Measurements from ENCODE around the gene CD68. TPM values are rescaled to one million over a fixed set of nuclear protein-coding genes. Genes with fewer than 3 reads are reported as not detected.
"Not testable (repeated sequence)": the region's sequence is repeated elsewhere in the genome, so short reads cannot be mapped to it uniquely, and the experiment has no call there.

The CD68 gene
- polyA plus RNA-seq, 1 donor from 2014 or later: 26.9 TPM

DNA sequence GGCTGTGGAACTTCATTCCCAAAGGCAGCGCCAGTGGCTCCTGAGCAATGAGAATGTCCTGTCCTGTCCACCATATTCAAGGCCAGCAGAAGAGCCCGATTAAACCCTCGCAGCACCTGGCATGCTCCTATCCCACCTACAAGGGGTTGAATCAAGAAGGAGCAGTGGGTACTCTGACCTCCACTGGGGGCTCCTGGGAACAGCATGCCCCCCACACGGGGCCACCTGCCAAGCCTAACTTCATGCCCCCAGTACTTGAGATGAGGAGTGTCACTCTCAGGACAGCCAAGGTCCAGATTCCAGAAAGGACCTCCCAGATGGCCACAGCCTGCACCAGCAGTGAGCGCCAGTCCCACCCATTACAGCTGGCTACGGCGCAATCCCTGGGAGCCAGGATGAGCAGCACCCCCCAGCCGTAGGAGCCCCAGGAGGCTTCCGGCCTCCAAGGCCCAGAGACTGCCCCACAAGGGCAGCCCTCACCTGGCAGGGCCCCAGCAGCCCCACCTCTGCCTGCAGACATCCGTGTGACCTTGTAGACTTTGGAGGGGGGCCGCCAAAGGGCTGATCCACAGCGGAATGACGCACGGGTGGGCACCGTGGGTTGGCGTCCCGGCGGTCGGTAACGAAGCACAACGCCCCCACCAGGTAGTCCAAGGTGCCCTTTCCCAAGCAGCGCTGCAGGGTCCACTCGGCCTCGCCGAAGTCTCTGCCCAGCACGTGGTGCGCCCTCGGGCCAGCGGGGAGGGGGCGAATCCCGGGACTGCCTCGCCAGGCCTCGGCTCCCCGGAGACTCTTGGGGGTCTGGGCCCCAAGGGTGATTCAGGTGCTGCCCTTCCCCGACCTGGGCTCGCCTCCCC is 3.2 kb downstream of the CD68 start:
- Mint-ChIP-seq H3K27ac (peak overlapping the region; percentile 92 to 99 (median 93)), H3K4me1 (peaks cover 21 to 44% (median 38%) of the 10 kb centered on the region in 3 donors), H3K4me3 (peak overlapping the region; percentile 89 to 100 (median 98)), H3K36me3 (peaks cover 5% of the 10 kb centered on the region), H3K27me3 (no peaks in the 10 kb centered on the region), H3K9me3 (no peaks in the 10 kb centered on the region)

DNA sequence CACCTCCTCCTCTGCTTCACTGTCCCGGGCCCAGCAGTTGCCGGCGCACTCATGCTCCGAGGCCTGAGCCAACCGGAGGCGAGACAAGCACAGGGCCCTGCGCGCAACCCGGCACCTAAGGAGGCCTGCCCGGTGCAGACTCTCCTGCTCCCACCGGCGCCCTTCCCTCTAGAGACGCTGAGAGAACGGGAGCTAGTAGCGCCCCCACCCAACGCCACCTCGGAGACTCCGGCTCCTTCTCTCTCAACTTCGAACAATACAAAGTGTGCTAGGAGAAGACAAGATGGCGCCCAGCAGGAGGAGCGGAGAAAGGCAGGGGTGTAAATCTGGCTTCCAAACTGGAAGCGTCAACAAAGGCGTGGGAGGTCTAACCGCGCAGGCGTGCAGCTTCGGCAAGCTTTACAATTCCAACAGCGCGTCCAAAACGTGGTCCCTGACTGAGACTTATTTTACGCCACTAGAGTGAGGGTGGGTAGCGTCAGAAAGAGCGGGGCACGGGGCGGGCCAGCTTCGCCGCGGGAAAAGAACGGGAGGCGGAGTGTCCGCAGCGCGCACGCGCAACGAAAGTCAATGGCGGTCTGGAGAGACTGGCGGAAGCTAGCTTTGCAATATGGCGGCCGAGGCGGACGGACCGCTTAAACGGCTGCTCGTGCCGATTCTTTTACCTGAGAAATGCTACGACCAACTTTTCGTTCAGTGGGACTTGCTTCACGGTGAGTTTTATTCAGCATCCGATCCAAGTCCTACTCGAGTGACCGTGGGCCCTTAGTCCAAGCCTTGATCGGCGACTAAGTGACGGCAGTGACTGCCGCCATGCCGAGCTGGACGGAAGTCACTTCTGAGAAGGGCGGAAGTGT is 4.0 kb downstream of the CD68 start, which contains the start of gene MPDU1:
MPDU1 (plus strand) TSS at position 600 of the 857 bp plus-strand sequence; CDS start at position 611, 11 bp downstream.
- Mint-ChIP-seq H3K27ac (peak within 1 kb of the TSS; percentile 97 to 100 (median 99)), H3K9me3 (no peaks in the 10 kb centered on the region), H3K36me3 (peaks cover 3% of the 10 kb centered on the region), H3K4me1 (peaks cover 16 to 38% (median 34%) of the 10 kb centered on the region in 3 donors), H3K4me3 (peak within 1 kb of the TSS; percentile 97 to 100 (median 100)), H3K27me3 (no peaks in the 10 kb centered on the region)

DNA sequence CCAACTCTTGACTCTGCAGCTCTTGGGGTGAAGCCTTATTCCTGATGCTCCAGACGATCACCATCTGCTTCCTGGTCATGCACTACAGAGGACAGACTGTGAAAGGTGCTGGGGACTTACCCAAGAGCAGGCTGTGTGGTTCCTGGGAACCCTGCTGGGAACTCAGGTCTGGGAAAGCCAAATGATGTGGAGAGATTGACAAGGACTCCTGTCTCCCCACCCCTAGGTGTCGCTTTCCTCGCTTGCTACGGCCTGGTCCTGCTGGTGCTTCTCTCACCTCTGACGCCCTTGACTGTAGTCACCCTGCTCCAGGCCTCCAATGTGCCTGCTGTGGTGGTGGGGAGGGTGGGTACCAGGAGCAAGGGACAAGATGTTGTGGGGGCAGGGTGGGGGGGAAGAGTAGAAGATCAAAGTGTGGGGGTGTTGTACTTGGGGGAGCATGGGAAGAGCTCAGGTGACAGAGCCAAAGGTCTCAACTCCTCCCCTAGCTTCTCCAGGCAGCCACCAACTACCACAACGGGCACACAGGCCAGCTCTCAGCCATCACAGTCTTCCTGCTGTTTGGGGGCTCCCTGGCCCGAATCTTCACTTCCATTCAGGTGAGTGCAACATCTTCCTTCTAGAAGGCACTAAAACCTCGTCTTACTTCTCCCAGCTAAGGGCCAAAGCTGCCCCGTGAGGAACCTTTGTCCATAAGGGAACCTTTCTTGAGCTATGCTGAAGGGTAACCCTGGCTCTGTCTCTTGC is 7.4 kb downstream of the CD68 start:
- Mint-ChIP-seq H3K4me1 (peaks cover 8 to 18% (median 13%) of the 10 kb centered on the region in 3 donors), H3K27ac (peak overlapping the region in 1 of 3 donors; percentile 56), H3K4me3 (peak overlapping the region in 2 of 4 donors; percentile 34 to 61), H3K9me3 (no peaks in the 10 kb centered on the region), H3K36me3 (peaks cover 3% of the 10 kb centered on the region), H3K27me3 (no peaks in the 10 kb centered on the region)

DNA sequence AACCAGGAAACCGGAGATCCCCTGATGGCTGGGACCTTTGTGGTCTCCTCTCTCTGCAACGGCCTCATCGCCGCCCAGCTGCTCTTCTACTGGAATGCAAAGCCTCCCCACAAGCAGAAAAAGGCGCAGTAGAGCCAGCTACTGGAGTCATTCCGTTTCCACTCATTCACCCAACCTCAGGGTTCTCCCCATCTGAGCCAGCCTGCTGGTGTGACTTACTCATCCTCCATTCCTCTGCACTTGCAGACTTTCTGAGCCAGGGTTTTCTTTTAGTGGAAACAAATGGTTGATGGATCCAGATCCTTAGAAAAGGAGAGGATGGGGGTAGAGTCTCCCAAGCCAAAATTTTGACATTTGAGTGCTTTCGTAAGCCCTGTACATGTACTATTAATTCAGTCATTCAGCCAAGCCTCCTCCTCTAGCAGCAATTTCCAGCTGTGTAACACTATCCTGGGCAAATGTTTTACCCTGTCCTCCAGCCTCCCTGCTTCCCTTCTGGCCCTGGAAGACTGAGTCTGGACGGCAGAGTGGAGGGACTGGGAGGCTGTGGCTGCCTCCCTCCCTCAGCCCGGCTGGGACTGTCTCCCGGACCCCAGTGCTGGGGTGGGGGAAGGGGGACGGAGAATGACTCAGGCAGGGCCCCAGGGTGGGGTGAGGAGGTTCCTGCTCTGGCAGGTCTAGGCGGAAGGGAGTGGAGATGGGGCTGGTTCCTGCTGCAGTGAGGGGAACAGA is 8.1 kb downstream of the CD68 start:
- Mint-ChIP-seq H3K9me3 (no peaks in the 10 kb centered on the region), H3K36me3 (peaks cover 3% of the 10 kb centered on the region), H3K27me3 (no peaks in the 10 kb centered on the region), H3K4me3 (peak overlapping the region; percentile 6 to 61 (median 43)), H3K4me1 (peaks cover 6 to 14% (median 8%) of the 10 kb centered on the region in 3 donors), H3K27ac (peak overlapping the region in 2 of 3 donors; percentile 19 to 56)

DNA sequence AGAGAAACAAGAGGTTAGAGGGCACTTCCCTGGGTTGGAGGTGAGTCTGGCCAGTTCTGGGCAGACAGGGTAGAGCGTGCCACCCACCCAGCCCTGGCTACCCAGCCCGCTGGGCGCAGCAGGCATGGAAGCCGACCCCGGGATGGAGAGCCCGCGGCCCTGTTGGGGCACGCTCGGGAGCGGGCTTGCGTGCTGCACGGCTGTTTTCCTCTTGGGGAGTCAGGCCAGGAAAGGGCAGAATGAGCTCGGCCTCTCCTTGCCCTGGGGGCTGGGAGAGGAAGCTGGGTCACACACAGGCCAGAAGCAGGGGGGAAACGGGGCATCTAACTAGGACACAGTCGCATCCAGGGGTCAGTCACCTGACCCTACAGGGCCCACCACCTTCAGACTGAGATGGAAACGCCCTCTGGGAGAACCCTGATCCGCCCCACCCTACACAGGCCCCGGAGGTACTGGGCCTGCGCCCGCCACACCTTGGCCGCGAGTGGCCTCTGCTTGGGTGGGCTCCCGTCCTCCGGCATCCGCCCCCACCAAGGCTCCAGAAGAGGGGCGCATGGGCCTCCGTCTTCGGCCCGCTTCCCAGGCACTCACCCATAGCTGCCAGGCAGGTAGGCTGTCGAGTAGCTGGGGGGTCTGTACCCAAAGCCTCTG is 9.2 kb downstream of the CD68 start:
- Mint-ChIP-seq H3K27me3 (no peaks in the 10 kb centered on the region), H3K36me3 (peaks cover 3% of the 10 kb centered on the region), H3K9me3 (no peaks in the 10 kb centered on the region), H3K27ac (peak overlapping the region in 1 of 3 donors; percentile 62), H3K4me1 (peaks cover 4 to 13% (median 6%) of the 10 kb centered on the region in 3 donors), H3K4me3 (peak overlapping the region in 1 of 4 donors; percentile 61)

DNA sequence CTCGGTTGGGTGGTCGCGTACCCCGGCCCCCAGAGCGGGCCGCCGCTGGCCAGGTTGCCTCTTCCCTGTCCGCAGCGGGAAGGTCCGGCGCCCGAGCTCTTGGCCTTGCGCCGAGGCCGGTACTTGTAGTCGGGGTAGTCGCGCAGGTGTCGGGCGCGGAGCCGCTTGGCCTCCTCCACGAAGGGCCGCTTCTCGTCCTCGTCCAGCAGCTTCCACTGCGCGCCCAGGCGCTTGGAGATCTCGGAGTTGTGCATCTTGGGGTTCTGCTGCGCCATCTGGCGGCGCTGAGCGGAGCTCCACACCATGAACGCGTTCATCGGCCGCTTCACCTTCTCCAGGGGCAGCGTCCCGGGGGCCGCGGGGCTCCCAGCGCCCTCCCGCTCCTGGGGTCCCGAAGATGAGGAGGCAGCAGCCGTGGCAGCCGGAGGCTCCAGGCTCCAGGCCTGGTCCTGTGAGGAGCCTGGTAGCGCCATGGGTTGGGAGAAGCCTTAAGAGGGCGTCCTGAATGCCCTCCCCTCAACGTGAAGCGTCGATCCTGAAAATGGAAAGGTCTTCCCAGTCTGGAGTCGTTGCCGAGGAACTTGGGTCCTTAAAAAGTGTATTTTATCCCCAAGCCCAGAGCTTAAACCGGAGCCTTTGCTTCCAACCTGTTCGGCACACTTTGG is 9.9 kb downstream of the CD68 start:
- peaks cover 3% of the 10 kb centered on the region for H3K36me3 Mint-ChIP-seq
- peaks cover 0 to 12% (median 5%) of the 10 kb centered on the region in 3 donors for H3K4me1 Mint-ChIP-seq
- H3K27me3 Mint-ChIP-seq: no peaks in the 10 kb centered on the region
- no peaks in the 10 kb centered on the region for H3K9me3 Mint-ChIP-seq
- H3K27ac Mint-ChIP-seq: peak overlapping the region in 1 of 3 donors; percentile 62
- peak overlapping the region in 1 of 4 donors; percentile 17 for H3K4me3 Mint-ChIP-seq

DNA sequence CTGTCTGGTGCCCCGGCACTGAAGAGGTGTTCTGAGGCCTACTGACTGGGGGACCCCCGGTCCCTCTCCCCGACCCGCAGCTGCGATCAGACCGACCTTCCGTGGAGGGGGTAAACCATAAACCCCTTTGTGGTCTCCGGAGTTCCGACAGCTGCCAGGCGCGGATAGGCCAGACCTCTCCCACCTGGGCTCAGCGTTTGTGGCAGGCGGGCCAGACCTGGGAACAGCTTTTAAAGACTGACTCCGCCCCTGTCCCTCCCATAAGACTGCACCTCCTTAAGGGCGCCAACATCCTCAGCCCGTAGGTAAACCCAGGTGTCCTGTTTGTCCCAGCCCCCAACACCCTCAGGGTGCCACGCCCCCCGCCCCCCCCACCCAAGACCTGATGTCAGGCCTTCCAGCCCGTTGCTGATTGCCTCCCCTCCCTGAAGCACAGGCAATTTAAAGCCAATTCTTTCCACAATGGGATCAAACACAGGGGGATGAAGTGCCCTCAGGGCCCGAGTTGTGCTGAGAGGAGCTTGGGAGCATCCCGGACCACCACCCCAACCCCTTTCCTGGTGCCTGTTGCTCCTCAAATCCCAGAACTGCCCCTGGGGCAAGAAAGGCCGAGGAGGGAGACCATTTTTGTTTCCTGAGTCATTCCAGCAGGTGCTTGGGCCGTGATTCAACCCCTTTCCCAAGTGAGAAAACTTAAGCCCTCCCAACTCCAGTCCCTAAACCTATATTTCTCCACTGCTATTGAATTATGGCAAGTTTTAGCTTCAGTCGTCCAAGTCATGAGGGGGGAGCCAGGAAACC is 10.7 kb downstream of the CD68 start, which contains the start of gene SOX15:
SOX15 (minus strand) TSS at position 204 of the 801 bp plus-strand sequence. CDS start 418 bp downstream, outside the sequence.
- no peaks in the 10 kb centered on the region for H3K27me3 Mint-ChIP-seq
- peak within 1 kb of the TSS in 1 of 4 donors; percentile 17 for H3K4me3 Mint-ChIP-seq
- H3K27ac Mint-ChIP-seq: peak within 1 kb of the TSS in 1 of 3 donors; percentile 62
- H3K4me1 Mint-ChIP-seq: peaks cover 0 to 7% (median 1%) of the 10 kb centered on the region in 3 donors
- H3K36me3 Mint-ChIP-seq: peaks cover 2% of the 10 kb centered on the region
- H3K9me3 Mint-ChIP-seq: no peaks in the 10 kb centered on the region

DNA sequence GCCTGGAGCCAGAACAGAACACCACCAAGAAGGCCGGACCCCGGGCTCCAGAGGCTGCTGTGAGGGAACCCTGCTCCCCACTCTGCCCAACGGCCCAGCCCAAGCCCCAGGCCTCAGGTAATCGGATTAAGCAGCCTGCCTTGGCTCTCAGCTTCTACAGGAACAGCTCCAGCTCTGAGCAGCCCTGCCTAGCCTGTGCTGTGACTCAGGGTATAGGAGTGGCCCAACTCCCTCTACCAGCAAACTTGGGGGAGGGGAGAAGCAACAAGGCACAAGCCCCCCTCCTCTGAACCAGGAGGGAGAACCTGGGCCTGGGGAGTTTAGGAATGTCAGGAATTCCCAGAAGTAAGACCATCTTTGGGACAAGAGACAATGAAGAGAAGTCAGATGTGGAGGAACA is 11.3 kb downstream of the CD68 start:
- no peak overlapping the region for H3K27ac Mint-ChIP-seq
- no peaks in the 10 kb centered on the region for H3K27me3 Mint-ChIP-seq
- H3K36me3 Mint-ChIP-seq: peaks cover 2% of the 10 kb centered on the region
- peaks cover 0 to 5% (median 0%) of the 10 kb centered on the region in 3 donors for H3K4me1 Mint-ChIP-seq
- no peaks in the 10 kb centered on the region for H3K9me3 Mint-ChIP-seq
- no peak overlapping the region for H3K4me3 Mint-ChIP-seq

DNA sequence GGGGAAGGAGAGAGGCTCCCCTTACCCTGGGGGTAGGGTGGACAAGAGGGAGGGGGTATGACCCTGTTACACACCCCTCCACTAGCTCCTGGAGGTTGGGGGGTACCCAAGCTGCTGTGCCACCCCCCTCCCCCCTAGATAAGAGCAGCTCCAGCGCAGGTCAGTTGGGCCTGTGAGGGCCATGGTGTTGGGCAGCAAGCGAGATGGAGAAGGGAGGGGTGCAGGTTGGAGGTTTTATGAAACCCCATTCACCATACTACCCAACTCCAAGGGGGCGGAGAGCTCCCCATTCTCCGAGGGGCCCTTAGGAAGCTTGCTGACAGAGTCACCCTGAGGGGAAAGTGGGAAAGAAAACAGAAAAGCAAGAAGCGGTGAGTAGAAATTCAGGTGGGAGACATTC is 12.2 kb downstream of the CD68 start:
- H3K36me3 Mint-ChIP-seq: peaks cover 2% of the 10 kb centered on the region
- H3K9me3 Mint-ChIP-seq: no peaks in the 10 kb centered on the region
- no peak overlapping the region for H3K4me3 Mint-ChIP-seq
- H3K27ac Mint-ChIP-seq: no peak overlapping the region
- H3K27me3 Mint-ChIP-seq: no peaks in the 10 kb centered on the region
- peaks cover 0 to 4% (median 0%) of the 10 kb centered on the region in 3 donors for H3K4me1 Mint-ChIP-seq

DNA sequence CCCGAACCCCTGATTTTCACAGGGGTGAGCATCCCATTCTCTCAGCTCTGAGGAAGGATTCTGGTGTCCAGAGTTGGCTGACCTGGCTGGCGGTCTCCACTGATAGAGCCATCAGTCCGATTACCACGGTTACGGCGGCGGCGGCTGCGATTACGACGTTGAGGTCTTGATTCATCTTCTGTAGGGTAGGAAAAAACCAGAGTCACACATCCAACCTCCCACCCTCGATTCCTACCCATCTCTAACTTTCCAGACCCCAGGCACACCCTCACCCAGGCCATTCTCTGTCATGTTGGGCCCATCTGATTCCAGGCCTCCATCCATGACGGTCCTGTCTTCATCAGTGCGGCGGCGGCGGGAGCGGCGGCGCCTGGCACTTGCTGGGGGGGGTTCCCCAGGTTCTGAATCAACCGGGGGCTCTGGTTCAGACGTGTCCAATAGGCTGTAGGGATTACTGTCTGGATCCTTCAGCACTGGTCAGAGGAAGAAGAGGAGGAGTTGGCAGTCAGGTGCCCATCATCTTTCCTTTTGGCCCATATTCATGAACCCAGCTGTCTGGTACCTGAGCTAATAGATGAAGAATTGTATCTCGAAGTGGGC is 13.1 kb downstream of the CD68 start:
- no peak overlapping the region for H3K27ac Mint-ChIP-seq
- H3K4me3 Mint-ChIP-seq: no peak overlapping the region
- H3K36me3 Mint-ChIP-seq: peaks cover under 1% of the 10 kb centered on the region
- H3K4me1 Mint-ChIP-seq: peaks cover 0 to 4% (median 0%) of the 10 kb centered on the region in 3 donors
- H3K9me3 Mint-ChIP-seq: no peaks in the 10 kb centered on the region
- no peaks in the 10 kb centered on the region for H3K27me3 Mint-ChIP-seq

DNA sequence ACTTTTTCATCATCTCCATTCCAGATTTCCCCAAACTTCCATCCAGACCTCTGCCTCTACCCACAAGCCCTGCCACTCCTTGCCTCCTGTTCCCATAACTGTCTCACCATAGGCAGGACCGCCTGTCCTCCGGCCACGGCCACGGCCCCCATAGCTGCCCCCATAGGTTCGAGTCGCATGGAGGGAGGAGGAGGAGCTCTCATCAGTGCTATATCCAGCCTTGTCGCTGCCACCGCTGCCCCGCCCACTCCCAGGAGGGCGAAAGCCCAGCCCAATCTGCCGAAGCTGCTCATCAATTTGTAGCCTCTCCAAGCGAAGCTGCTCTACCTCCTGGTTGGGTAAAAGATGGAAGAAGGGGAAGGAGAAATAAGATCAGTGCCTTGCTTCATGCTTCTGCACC is 13.9 kb downstream of the CD68 start:
- peaks cover 0 to 5% (median 0%) of the 10 kb centered on the region in 3 donors for H3K4me1 Mint-ChIP-seq
- no peak overlapping the region for H3K4me3 Mint-ChIP-seq
- no peaks in the 10 kb centered on the region for H3K9me3 Mint-ChIP-seq
- H3K27me3 Mint-ChIP-seq: no peaks in the 10 kb centered on the region
- peak overlapping the region in 1 of 3 donors; percentile 29 for H3K27ac Mint-ChIP-seq
- no peaks in the 10 kb centered on the region for H3K36me3 Mint-ChIP-seq

DNA sequence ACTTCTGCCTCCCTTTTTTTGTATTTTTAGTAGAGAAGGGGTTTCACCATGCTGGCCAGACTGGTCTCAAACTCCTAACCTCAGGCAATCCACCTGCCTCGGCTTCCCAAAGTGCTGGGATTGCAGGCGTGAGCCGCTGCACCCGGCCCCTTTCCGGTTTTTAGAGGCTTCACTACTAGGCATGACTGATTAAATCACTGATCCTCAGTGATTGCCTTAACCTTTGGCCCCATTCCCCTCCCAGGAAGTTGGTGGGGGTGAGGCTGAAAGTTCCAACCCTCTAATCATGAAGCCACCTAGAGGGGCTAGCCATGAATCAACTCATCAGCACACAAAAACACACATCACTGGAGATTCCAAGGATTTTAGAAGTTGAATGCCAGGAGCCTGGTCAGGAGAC is 18.1 kb downstream of the CD68 start:
- H3K27ac Mint-ChIP-seq, H3K36me3 Mint-ChIP-seq, H3K27me3 Mint-ChIP-seq, H3K4me3 Mint-ChIP-seq, H3K9me3 Mint-ChIP-seq, H3K4me1 Mint-ChIP-seq: not testable (repeated sequence)
